Fibroblast of pulmonary artery (primary cell): Measurements from ENCODE around the gene SPA17.

ENCODE experiments used
- DNase-seq: peaks from one replicate; pipeline ENCODE4 v3.0.0-alpha.2; 2010; ENCODE audit warnings: low read depth
- H3K4me3 ChIP-seq: replicated peaks from 2 replicates; pipeline ENCODE4 v1.5.1; 2011; ENCODE audit warnings: low read depth, mild to moderate bottlenecking, control low read depth, low read length, moderate library complexity
- CTCF ChIP-seq: IDR thresholded peaks from 2 replicates; pipeline ENCODE4 v1.5.1; 2011; ENCODE audit warnings: mild to moderate bottlenecking, control low read depth, low read length, inconsistent platforms; ENCODE audit errors: missing control alignments

SPA17 gene

DNA sequence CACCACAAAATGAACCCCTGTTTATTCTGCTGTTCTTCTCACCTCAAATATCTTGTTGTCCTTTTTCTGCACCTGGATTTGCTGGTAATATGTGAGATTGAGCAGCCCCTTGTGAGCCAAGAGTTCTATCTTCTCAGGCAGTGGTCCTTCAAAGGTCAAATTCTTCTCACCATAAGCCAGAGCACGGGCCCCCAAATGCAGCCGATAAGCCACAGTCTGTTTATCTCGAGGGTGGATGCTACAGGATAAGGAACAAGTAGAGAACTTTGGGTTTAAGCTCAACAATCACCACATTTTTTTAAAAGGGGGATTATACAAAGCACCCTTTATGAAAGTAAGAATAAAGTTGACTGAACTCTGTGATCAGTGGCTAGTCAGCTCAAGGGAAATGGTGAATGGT lies 35.2 kb upstream of the SPA17 start:
- H3K4me3 ChIP-seq, result no peak overlapping the region
- no peak for TF ChIP-seq CTCF
- no peak for DNase-seq

GRCh38 chr11:124639186-124639585 lies 34.5 kb upstream of the SPA17 start:
- no peak for DNase-seq
- no peak overlapping the region for H3K4me3 ChIP-seq
- TF ChIP-seq CTCF, result no peak

DNA sequence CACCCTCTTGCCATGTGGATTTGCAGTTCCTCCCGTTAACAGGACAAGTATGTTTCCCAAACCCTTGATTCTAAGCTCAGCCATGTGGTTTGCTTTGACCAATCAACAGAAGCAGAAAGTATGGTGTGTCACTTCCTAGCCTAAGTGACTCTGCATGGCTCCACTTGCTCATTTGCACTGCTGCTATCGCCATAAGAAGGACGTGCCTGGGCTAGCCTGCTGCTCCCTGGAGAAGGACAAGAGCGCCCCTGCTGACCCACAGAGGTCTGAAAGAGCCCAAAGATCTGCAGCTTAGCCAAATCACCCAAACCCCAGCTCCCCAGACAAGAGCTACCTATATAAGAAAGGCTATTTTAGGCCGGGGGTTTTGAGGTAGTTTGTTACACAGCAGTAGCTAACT lies 33.0 kb upstream of the SPA17 start:
- no peak for DNase-seq
- no peak for TF ChIP-seq CTCF
- H3K4me3 ChIP-seq, result no peak overlapping the region

- no peak for DNase-seq
- H3K4me3 ChIP-seq, result no peak overlapping the region
- no peak for TF ChIP-seq CTCF
Measured at GRCh38 chr11:124642628-124643027, 31.1 kb upstream of the SPA17 start.

- no peak for DNase-seq
- no peak for TF ChIP-seq CTCF
- no peak overlapping the region for H3K4me3 ChIP-seq
Measured at GRCh38 chr11:124643042-124643604, 30.6 kb upstream of the SPA17 start.

GRCh38 chr11:124643605-124644425 lies 29.9 kb upstream of the SPA17 start:
- peak; percentile 90 for DNase-seq
- H3K4me3 ChIP-seq, result peak overlapping the region; percentile 7
- no peak for TF ChIP-seq CTCF
